HepG2 (cell line): ENCODE measurements around the gene TM9SF3. TPM values are rescaled to one million over a fixed set of nuclear protein-coding genes. Genes with fewer than 3 reads are reported as not detected.

Source experiments
- ATAC-seq: fragments of 200-7000 bp; cut with Tn5 transposase; 3 replicates; pipeline ENCODE4 v1.9.1; 2020; ENCODE audit warnings: mild to moderate bottlenecking, moderate library complexity
- BruUV-seq: library from RNA; stranded (reverse); fragments of 400-500 nt; replicated peaks from 2 replicates; lab custom pipeline; 2021; lab: Mats Ljungman, UMichigan
- CTCF ChIA-PET: fragments of 300-600 bp; formaldehyde crosslinking; extraction: SDS; loops from one replicate; lab custom pipeline; 2021; ENCODE audit warnings: low total read pairs, inconsistent platforms, low intra/inter-chr PET ratio; lab: Yijun Ruan, JAX
- POLR2A ChIA-PET: fragments of 350-600 bp; sonication (Branson Sonifier 250); formaldehyde crosslinking; loops from one replicate; lab custom pipeline; 2020; ENCODE audit warnings: antibody characterized with exemption, inconsistent platforms; lab: Yijun Ruan, JAX
- DNase-seq: peaks from one replicate; pipeline ENCODE4 v3.0.0-alpha.2; 2015; ENCODE audit warnings: low spot score
- FAIRE-seq: peaks from 3 replicates; lab custom pipeline; 2011; peaks lifted over from hg19 to GRCh38; lab: Jason Lieb, UNC
- H2AFZ ChIP-seq: one replicate; pipeline ENCODE4 v1.6.1; 2011; ENCODE audit warnings: low read length, inconsistent platforms
- H3K27ac ChIP-seq: fragments of 300-600 bp; 3 replicates; pipeline ENCODE4 v1.8.0; 2011; ENCODE audit warnings: mixed run types, mild to moderate bottlenecking, mixed read lengths, low read length, inconsistent platforms; ENCODE audit not compliant: insufficient read depth; ENCODE audit errors: extremely low read length
- H3K27me3 ChIP-seq, 2 experiments: fragments of 200-600 bp in 1 of 2; 2 replicates in 1 of 2; 3 replicates in 1 of 2; pipeline versions ENCODE4 v1.6.0 to v1.8.0; 2011; ENCODE audit warnings: low read length in 2 of 2, mild to moderate bottlenecking in 2 of 2, moderate library complexity in 2 of 2, inconsistent platforms in 1 of 2; ENCODE audit not compliant: insufficient read depth in 2 of 2, control insufficient read depth in 1 of 2
- H3K36me3 ChIP-seq, 2 experiments: fragments of 200-600 bp in 1 of 2; replicated peaks in 1 of 2; 2 replicates in 1 of 2; 3 replicates in 1 of 2; pipeline versions ENCODE4 v1.5.1 to v1.8.0; 2011; ENCODE audit warnings: low read length in 2 of 2, inconsistent platforms in 1 of 2; ENCODE audit not compliant: insufficient read depth in 2 of 2, control insufficient read depth in 1 of 2
- H3K4me1 ChIP-seq: 2 replicates; pipeline ENCODE4 v1.5.1; 2012; ENCODE audit warnings: low read length, inconsistent platforms; ENCODE audit not compliant: insufficient read depth
- H3K4me2 ChIP-seq: 2 replicates; pipeline ENCODE4 v1.6.0; 2011; ENCODE audit warnings: low read depth, low read length, inconsistent platforms
- H3K4me3 ChIP-seq, 3 experiments: fragments of 200-600 bp in 1 of 3; sonication (generic), shearing (Covaris generic) in 1 of 3; replicated peaks in 1 of 3; 2 replicates each; pipeline ENCODE4 v1.5.1; 2011 to 2016; ENCODE audit warnings: low read length in 3 of 3, inconsistent platforms in 2 of 3, low read depth in 2 of 3, mild to moderate bottlenecking in 2 of 3, control low read depth in 1 of 3, mixed read lengths in 1 of 3; ENCODE audit not compliant: insufficient read depth in 1 of 3
- H3K79me2 ChIP-seq: one replicate; pipeline ENCODE4 v1.6.1; 2011; ENCODE audit warnings: low read length, inconsistent platforms; ENCODE audit not compliant: insufficient read depth
- H3K9ac ChIP-seq: 2 replicates; pipeline ENCODE4 v1.6.0; 2011; ENCODE audit warnings: mild to moderate bottlenecking, low read depth, low read length, inconsistent platforms; ENCODE audit not compliant: insufficient read depth
- H3K9me3 ChIP-seq: 2 replicates; pipeline ENCODE4 v1.5.1; 2012; ENCODE audit warnings: mild to moderate bottlenecking, low read length
- H4K20me1 ChIP-seq: 2 replicates; pipeline ENCODE4 v1.6.0; 2011; ENCODE audit warnings: inconsistent platforms, mild to moderate bottlenecking, low read length, moderate library complexity; ENCODE audit not compliant: insufficient read depth
- BORCS8-MEF2B ChIP-seq: sonication (generic); formaldehyde crosslinking; IDR thresholded peaks from 2 replicates; pipeline ENCODE4 v1.8.0; 2022; ENCODE audit warnings: mild to moderate bottlenecking, missing genetic modification reagents
- GABPA ChIP-seq, 2 experiments: IDR thresholded peaks; 2 replicates each; pipeline ENCODE4 v1.6.1; 2011 to 2016; ENCODE audit warnings: low read depth in 2 of 2, low read length in 1 of 2, missing biosample characterization in 1 of 2, missing genetic modification characterization in 1 of 2
- NKX3-1 ChIP-seq: sonication (generic); formaldehyde crosslinking; IDR thresholded peaks from 2 replicates; pipeline ENCODE4 v1.5.0; 2020; ENCODE audit warnings: missing genetic modification reagents
- RBM22 ChIP-seq: fragments of 200-400 bp; formaldehyde crosslinking; optimal IDR thresholded peaks from 2 replicates; pipeline ENCODE3; 2017; ENCODE audit warnings: mild to moderate bottlenecking, low read length, moderate library complexity
- SP140L ChIP-seq: sonication (generic); formaldehyde crosslinking; IDR thresholded peaks from 2 replicates; pipeline ENCODE4 v1.4.0; 2020; ENCODE audit warnings: missing genetic modification reagents, borderline replicate concordance
- TGIF2 ChIP-seq: IDR thresholded peaks from 2 replicates; pipeline ENCODE4 v1.6.1; 2016; ENCODE audit warnings: control low read depth, missing compliant biosample characterization
- ZNF138 ChIP-seq: sonication (generic); formaldehyde crosslinking; IDR thresholded peaks from 2 replicates; pipeline ENCODE4 v1.5.0; 2020; ENCODE audit warnings: mild to moderate bottlenecking, low read depth, missing genetic modification reagents
- WGBS: methylation state at CpG from one replicate; pipeline ENCODE4 v1.1.6; 2017; ENCODE audit warnings: low lambda C conversion rate; 5-methylcytosine and 5-hydroxymethylcytosine counted together
- in situ Hi-C: cut with HindIII; loops from 2 replicates; pipeline ENCODE4 v1.10.0; 2017; ENCODE audit warnings: low pct_unique_long_range_greater_than_20kb; ENCODE audit not compliant: extremely low pct_ligation_motif_present
- intact Hi-C: fragments of 100-400 bp; cut with micrococcal nuclease; formaldehyde crosslinking; loops from one replicate; pipeline ENCODE4 v1.10.0; 2022; ENCODE audit not compliant: unreplicated experiment
- polyA plus RNA-seq, 8 experiments: library from polyadenylated mRNA; depleted of rRNA in 3 of 8; stranded (reverse) in 7 of 8; unstranded in 1 of 8; fragments of >200 nt; fragmentation: Illumina TruSeq in 4 of 8; extraction: Trizol in 4 of 8; gene quantifications; 2 replicates each; pipeline versions ENCODE4 v1.2.1 to v1.2.3, GENCODE V29; 2011 to 2016; ENCODE audit warnings: low read depth in 4 of 8, missing spikeins in 1 of 8, mixed read lengths in 1 of 8; ENCODE audit not compliant: insufficient read depth in 1 of 8
- total RNA-seq, 5 experiments: library from RNA; depleted of rRNA; stranded (reverse); fragments of >200 nt; fragmentation: Illumina TruSeq; extraction: Trizol; gene quantifications; 2 replicates each; pipeline ENCODE4 v1.2.3, GENCODE V29; 2016; ENCODE audit warnings: low read depth in 1 of 5
- TF ChIP-seq, protein P1 (sequence below): sonication (generic); formaldehyde crosslinking; conservative IDR thresholded peaks from 2 replicates; pipeline ENCODE4 v1.8.1; 2023; ENCODE audit warnings: missing genetic modification reagents
- TF ChIP-seq, protein P2 (sequence below): sonication (generic); formaldehyde crosslinking; IDR thresholded peaks from 2 replicates; pipeline ENCODE4 v1.4.0; 2020; ENCODE audit warnings: low read depth, mild to moderate bottlenecking, missing genetic modification reagents

Gene TM9SF3
- total and polyA plus RNA-seq, 2 of the 13 experiments (the other 11 are each of a cell fraction or from before 2014, with no cell fraction given), result 43.8 to 120 TPM

DNA sequence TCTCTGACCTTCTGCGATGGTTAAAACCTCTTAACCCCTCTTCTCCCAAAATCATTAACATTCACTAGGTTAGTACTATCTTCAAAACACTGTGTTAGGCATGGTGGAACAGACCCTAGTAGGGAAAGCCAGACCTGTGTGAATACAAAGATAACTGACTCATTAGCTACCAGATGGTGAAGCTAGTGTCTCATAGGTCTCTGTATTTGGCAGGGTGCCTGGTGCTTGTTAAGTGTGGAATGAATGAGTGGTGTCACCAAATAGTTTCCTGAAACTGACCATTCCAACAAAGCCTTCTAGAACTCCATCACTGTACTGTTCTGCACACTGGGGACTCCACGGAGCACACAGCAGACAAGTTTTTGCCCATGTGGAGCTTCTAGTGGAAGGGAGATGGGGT lies 27.7 kb upstream of the TM9SF3 start:
- H3K79me2 ChIP-seq, result no peaks in the 10 kb centered on the region
- no peaks in the 10 kb centered on the region for H4K20me1 ChIP-seq
- no peaks in the 10 kb centered on the region for H3K9me3 ChIP-seq
- no peaks in the 10 kb centered on the region for H3K36me3 ChIP-seq
- peaks cover 44% of the 10 kb centered on the region for H3K4me1 ChIP-seq
- ATAC-seq (no peak), DNase-seq (peak; percentile 24), FAIRE-seq (no peak)
- BruUV-seq, result no TSS peak
- POLR2A ChIA-PET, result no interaction called here
- CTCF ChIA-PET, result no interaction called here
- H3K27me3 ChIP-seq, result no peaks in the 10 kb centered on the region
- no peak overlapping the region for H3K4me3 ChIP-seq
- intact Hi-C loops, result no loop called here
- TF ChIP-seq, protein P1, sequence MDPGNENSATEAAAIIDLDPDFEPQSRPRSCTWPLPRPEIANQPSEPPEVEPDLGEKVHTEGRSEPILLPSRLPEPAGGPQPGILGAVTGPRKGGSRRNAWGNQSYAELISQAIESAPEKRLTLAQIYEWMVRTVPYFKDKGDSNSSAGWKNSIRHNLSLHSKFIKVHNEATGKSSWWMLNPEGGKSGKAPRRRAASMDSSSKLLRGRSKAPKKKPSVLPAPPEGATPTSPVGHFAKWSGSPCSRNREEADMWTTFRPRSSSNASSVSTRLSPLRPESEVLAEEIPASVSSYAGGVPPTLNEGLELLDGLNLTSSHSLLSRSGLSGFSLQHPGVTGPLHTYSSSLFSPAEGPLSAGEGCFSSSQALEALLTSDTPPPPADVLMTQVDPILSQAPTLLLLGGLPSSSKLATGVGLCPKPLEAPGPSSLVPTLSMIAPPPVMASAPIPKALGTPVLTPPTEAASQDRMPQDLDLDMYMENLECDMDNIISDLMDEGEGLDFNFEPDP (CRISPR knock-in tag), result no peak
- TF ChIP-seq, protein P2, sequence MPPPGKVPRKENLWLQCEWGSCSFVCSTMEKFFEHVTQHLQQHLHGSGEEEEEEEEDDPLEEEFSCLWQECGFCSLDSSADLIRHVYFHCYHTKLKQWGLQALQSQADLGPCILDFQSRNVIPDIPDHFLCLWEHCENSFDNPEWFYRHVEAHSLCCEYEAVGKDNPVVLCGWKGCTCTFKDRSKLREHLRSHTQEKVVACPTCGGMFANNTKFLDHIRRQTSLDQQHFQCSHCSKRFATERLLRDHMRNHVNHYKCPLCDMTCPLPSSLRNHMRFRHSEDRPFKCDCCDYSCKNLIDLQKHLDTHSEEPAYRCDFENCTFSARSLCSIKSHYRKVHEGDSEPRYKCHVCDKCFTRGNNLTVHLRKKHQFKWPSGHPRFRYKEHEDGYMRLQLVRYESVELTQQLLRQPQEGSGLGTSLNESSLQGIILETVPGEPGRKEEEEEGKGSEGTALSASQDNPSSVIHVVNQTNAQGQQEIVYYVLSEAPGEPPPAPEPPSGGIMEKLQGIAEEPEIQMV, result no peak
- TF ChIP-seq NKX3-1 (CRISPR knock-in tag), result no peak
- no peak for TF ChIP-seq ZNF138 (CRISPR knock-in tag)
- no peak for TF ChIP-seq RBM22
- no peak for TF ChIP-seq SP140L (CRISPR knock-in tag)
- no peak for TF ChIP-seq TGIF2
- TF ChIP-seq BORCS8-MEF2B (CRISPR knock-in tag), result no peak
- TF ChIP-seq GABPA (IDR thresholded peaks at IDR 0.05; ENCODE audit: low read depth, low read length), result no peak
- TF ChIP-seq GABPA (CRISPR knock-in tag; IDR thresholded peaks at IDR 0.05; ENCODE audit: low read depth), result no peak
- in situ Hi-C loops, result no loop called here
- H3K9ac ChIP-seq, result no peak overlapping the region
- 71% methylated on average over 2 of the region's 2 CpGs for WGBS
- no peak overlapping the region for H3K4me2 ChIP-seq
- H3K27ac ChIP-seq, result no peak overlapping the region
- no peak overlapping the region for H2AFZ ChIP-seq
